A549 (cell line): Measurements from ENCODE around the gene INPP5A. TPM values are rescaled to one million over a fixed set of nuclear protein-coding genes. Genes with fewer than 3 reads are reported as not detected.

Experiments
- ATAC-seq, 2 experiments: fragments of 200-7000 bp in 1 of 2; fragments of >200 bp in 1 of 2; cut with Nextera tagmentation in 1 of 2; cut with Tn5 transposase in 1 of 2; 3 replicates each; pipeline versions ENCODE4 v1.8.0 to v1.9.1; 2018 to 2020; ENCODE audit warnings: mild to moderate bottlenecking in 1 of 2, moderate library complexity in 1 of 2
- CTCF ChIA-PET: fragments of 300-600 bp; sonication (Branson Sonifier 250); formaldehyde crosslinking; extraction: SDS; loops from one replicate; lab custom pipeline; 2021; ENCODE audit warnings: antibody characterized with exemption, inconsistent platforms; lab: Yijun Ruan, JAX
- POLR2A ChIA-PET: fragments of 350-600 bp; formaldehyde crosslinking; extraction: SDS; loops from one replicate; lab custom pipeline; 2021; ENCODE audit warnings: antibody characterized with exemption, inconsistent platforms; lab: Yijun Ruan, JAX
- DNase-seq, 2 experiments: peaks; one replicate each; pipeline versions ENCODE4 v3.0.0 to v3.0.0-alpha.2; 2011 to 2016; ENCODE audit warnings: low read depth in 1 of 2, low spot score in 1 of 2
- FAIRE-seq: peaks from 2 replicates; lab custom pipeline; 2011; peaks lifted over from hg19 to GRCh38; lab: Jason Lieb, UNC
- H3K27ac ChIP-seq, 2 experiments: fragments of >200 bp; sonication (Bioruptor Twin); formaldehyde crosslinking; 3 replicates each; pipeline ENCODE4 v1.5.1; 2016 to 2017
- H3K4me1 ChIP-seq: fragments of >200 bp; sonication (Bioruptor Twin); formaldehyde crosslinking; 3 replicates; pipeline ENCODE4 v1.6.1; 2016
- H3K4me2 ChIP-seq: fragments of >200 bp; sonication (Bioruptor Twin); formaldehyde crosslinking; 3 replicates; pipeline ENCODE4 v1.6.1; 2016
- H3K4me3 ChIP-seq: fragments of >200 bp; sonication (Bioruptor Twin); formaldehyde crosslinking; 3 replicates; pipeline ENCODE4 v1.5.1; 2016
- H3K9me3 ChIP-seq: fragments of >200 bp; sonication (Bioruptor Twin); formaldehyde crosslinking; 3 replicates; pipeline ENCODE4 v1.6.1; 2016
- CEBPB ChIP-seq, 2 experiments: fragments of >200 bp in 1 of 2; sonication (Bioruptor Twin) in 1 of 2; formaldehyde crosslinking in 1 of 2; IDR thresholded peaks; 2 replicates each; pipeline ENCODE4 v1.6.1; 2012 to 2016
- CHD2 ChIP-seq: fragments of 150-350 bp; IDR thresholded peaks from 2 replicates; pipeline ENCODE4 v1.6.1; 2014; ENCODE audit warnings: low read length; ENCODE audit not compliant: partially characterized antibody
- EHMT2 ChIP-seq: fragments of 200-600 bp; sonication (generic); IDR thresholded peaks from 2 replicates; pipeline ENCODE4 v1.6.1; 2016; ENCODE audit warnings: antibody characterized with exemption, low read depth, mild to moderate bottlenecking, moderate library complexity
- EP300 ChIP-seq, 2 experiments: fragments of >200 bp; sonication (Bioruptor Twin); formaldehyde crosslinking; IDR thresholded peaks; 2 replicates in 1 of 2; 3 replicates in 1 of 2; pipeline ENCODE4 v1.6.1; 2016 to 2017
- ESRRA ChIP-seq: fragments of 150-350 bp; IDR thresholded peaks from 2 replicates; pipeline ENCODE4 v1.6.1; 2014; ENCODE audit warnings: mild to moderate bottlenecking, low read length, borderline replicate concordance
- FOSB ChIP-seq: fragments of 250-450 bp; sonication (Bioruptor Pico); IDR thresholded peaks from 2 replicates; pipeline ENCODE4 v1.5.0; 2020; ENCODE audit warnings: mild to moderate bottlenecking, moderate library complexity
- FOXS1 ChIP-seq: fragments of 250-450 bp; sonication (Bioruptor Pico); IDR thresholded peaks from 2 replicates; pipeline ENCODE4 v1.5.0; 2020; ENCODE audit warnings: mild to moderate bottlenecking, moderate library complexity
- HDAC2 ChIP-seq: fragments of 200-600 bp; sonication (generic); IDR thresholded peaks from 2 replicates; pipeline ENCODE4 v1.6.1; 2016
- HEYL ChIP-seq: fragments of 250-450 bp; sonication (Bioruptor Pico); IDR thresholded peaks from 2 replicates; pipeline ENCODE4 v1.8.0; 2021; ENCODE audit warnings: mild to moderate bottlenecking, moderate library complexity
- HOXA7 ChIP-seq: fragments of 250-450 bp; sonication (Bioruptor Pico); IDR thresholded peaks from 2 replicates; pipeline ENCODE4 v1.5.0; 2020; ENCODE audit warnings: mild to moderate bottlenecking, moderate library complexity
- HOXB13 ChIP-seq: fragments of 250-450 bp; sonication (Bioruptor Pico); IDR thresholded peaks from 2 replicates; pipeline ENCODE4 v1.5.0; 2020; ENCODE audit warnings: low read depth, mild to moderate bottlenecking, moderate library complexity
- JUN ChIP-seq, 2 experiments: fragments of >200 bp; sonication (Bioruptor Twin); formaldehyde crosslinking; IDR thresholded peaks; 2 replicates in 1 of 2; 3 replicates in 1 of 2; pipeline ENCODE4 v1.6.1; 2016 to 2017
- KDM5A ChIP-seq: fragments of 200-600 bp; sonication (generic); IDR thresholded peaks from 2 replicates; pipeline ENCODE4 v1.6.1; 2016; ENCODE audit warnings: antibody characterized with exemption, mild to moderate bottlenecking
- MAFK ChIP-seq: fragments of 450-650 bp; IDR thresholded peaks from 2 replicates; pipeline ENCODE4 v1.6.1; 2014; ENCODE audit not compliant: partially characterized antibody
- POLR2A ChIP-seq: IDR thresholded peaks from 2 replicates; pipeline ENCODE4 v1.6.1; 2012; ENCODE audit warnings: mild to moderate bottlenecking, low read length
- RAD21 ChIP-seq, 2 experiments: fragments of >200 bp in 1 of 2; sonication (Bioruptor Twin) in 1 of 2; formaldehyde crosslinking in 1 of 2; IDR thresholded peaks in 1 of 2; conservative IDR thresholded peaks in 1 of 2; 2 replicates in 1 of 2; 3 replicates in 1 of 2; pipeline ENCODE4 v1.6.1; 2012 to 2018; ENCODE audit warnings: inconsistent platforms in 1 of 2
- REST ChIP-seq: fragments of 200-600 bp; sonication (generic); IDR thresholded peaks from 2 replicates; pipeline ENCODE4 v1.6.1; 2016; ENCODE audit warnings: antibody characterized with exemption, mild to moderate bottlenecking, moderate library complexity
- RNF2 ChIP-seq: fragments of 200-600 bp; sonication (generic); IDR thresholded peaks from 2 replicates; pipeline ENCODE4 v1.6.1; 2016; ENCODE audit warnings: low read depth, mild to moderate bottlenecking, antibody characterized with exemption, moderate library complexity, borderline replicate concordance
- SMC3 ChIP-seq: fragments of >200 bp; sonication (Bioruptor Twin); formaldehyde crosslinking; IDR thresholded peaks from 3 replicates; pipeline ENCODE4 v1.6.1; 2018; ENCODE audit warnings: inconsistent platforms
- TFCP2L1 ChIP-seq: fragments of 250-450 bp; sonication (Bioruptor Pico); IDR thresholded peaks from 2 replicates; pipeline ENCODE4 v1.5.0; 2021; ENCODE audit warnings: mild to moderate bottlenecking
- TP53 ChIP-seq: fragments of 250-450 bp; sonication (Bioruptor Pico); IDR thresholded peaks from 2 replicates; pipeline ENCODE4 v1.5.0; 2021; ENCODE audit warnings: mild to moderate bottlenecking, moderate library complexity
- ZC3H11A ChIP-seq: fragments of 450-650 bp; IDR thresholded peaks from 2 replicates; pipeline ENCODE4 v1.6.1; 2014; ENCODE audit warnings: antibody characterized with exemption, mild to moderate bottlenecking
- ZFP36 ChIP-seq: fragments of 450-650 bp; IDR thresholded peaks from 2 replicates; pipeline ENCODE4 v1.6.1; 2014; ENCODE audit warnings: borderline replicate concordance; ENCODE audit not compliant: partially characterized antibody
- ZNF302 ChIP-seq: fragments of 250-450 bp; sonication (Bioruptor Pico); IDR thresholded peaks from 2 replicates; pipeline ENCODE4 v1.9.0; 2021; ENCODE audit warnings: inconsistent platforms, mild to moderate bottlenecking, moderate library complexity
- WGBS: methylation state at CpG from one replicate; pipeline ENCODE4 v1.1.6; 2017; ENCODE audit errors: missing lambda C conversion rate; 5-methylcytosine and 5-hydroxymethylcytosine counted together
- polyA plus RNA-seq, 4 experiments: library from polyadenylated mRNA; depleted of rRNA in 3 of 4; stranded (reverse); fragments of >200 nt; fragmentation: RNase III in 1 of 4; extraction: RNeasy Plus Mini Kit Qiagen cat#74134 plus additional on column Dnase treatment in 1 of 4; gene quantifications; 2 replicates in 3 of 4; 3 replicates in 1 of 4; pipeline ENCODE4 v1.2.3, GENCODE V29; 2011 to 2017
- TF ChIP-seq, protein P1 (sequence below): fragments of 250-450 bp; sonication (Bioruptor Pico); IDR thresholded peaks from 2 replicates; pipeline ENCODE4 v1.5.0; 2021; ENCODE audit warnings: mild to moderate bottlenecking, moderate library complexity, borderline replicate concordance
- TF ChIP-seq, protein P2 (sequence below): fragments of >200 bp; sonication (Bioruptor Twin); formaldehyde crosslinking; IDR thresholded peaks from 3 replicates; pipeline ENCODE4 v1.6.1; 2016
- TF ChIP-seq, protein P3 (sequence below): IDR thresholded peaks from 2 replicates; pipeline ENCODE4 v1.6.1; 2012
- TF ChIP-seq, protein P4 (sequence below): fragments of >200 bp; sonication (Bioruptor Twin); formaldehyde crosslinking; IDR thresholded peaks from 2 replicates; pipeline ENCODE4 v1.6.1; 2016

The INPP5A gene
- polyA plus RNA-seq, 2 of the 4 experiments (the other 2 are of a cell fraction), result 13.7 to 15.1 TPM

DNA sequence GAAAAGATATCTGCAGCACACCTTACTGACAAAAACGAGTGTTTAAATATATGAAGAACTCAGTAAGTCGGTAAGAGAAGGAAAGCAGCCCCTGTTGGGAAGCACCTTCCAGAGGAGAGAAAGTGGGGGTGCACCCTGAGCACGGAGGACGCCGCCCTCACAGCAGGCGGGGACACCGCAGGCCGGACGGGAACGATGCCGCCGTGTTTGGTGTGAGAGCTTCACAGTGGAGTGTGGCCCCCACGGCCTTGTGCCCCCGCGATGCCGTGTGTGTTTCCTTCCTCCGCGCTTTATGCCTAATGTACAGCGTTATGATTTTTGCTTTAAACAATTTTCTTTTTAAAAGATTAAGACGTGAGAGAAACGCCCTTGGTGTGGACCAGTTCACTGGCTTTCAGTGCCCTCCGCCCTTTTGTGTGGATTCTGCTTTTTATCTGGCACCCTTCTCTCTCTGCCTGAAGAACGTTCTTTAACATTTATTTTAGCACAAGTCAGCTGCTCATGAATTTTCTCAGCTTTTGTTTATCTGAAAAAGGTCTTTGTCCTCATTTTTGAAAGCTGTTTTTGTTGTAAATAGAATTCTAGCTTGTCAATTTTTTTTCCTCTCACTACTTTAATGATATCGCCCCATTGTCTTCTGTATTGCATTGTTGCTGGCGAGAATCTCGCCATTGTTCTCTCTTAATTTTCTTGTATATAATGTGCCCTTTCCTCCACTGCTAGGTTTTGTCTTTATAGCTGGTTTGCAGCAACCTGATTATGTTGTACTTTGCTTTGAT, 110.7 kb downstream of the INPP5A start:
- Histone ChIP-seq H3K4me3 (no peak overlapping the region), H3K27ac (no peak overlapping the region), H3K9me3 (no peaks in the 10 kb centered on the region), H3K4me2 (no peak overlapping the region), H3K4me1 (no peaks in the 10 kb centered on the region)
- 87% methylated on average over 26 of the region's 26 CpGs for WGBS
- POLR2A ChIA-PET, result no interaction called here
- TF ChIP-seq CEBPB (IDR thresholded peaks at IDR 0.05) (no peak), JUN (IDR thresholded peaks at IDR 0.05) (no peak), EHMT2 (no peak), ZC3H11A (no peak), CHD2 (no peak), ZFP36 (no peak), HOXB13 (CRISPR knock-in tag) (no peak), POLR2A (no peak), TP53 (no peak), MAFK (no peak), FOXS1 (CRISPR knock-in tag) (no peak), FOSB (no peak), HDAC2 (no peak)
- TF ChIP-seq, protein P1, sequence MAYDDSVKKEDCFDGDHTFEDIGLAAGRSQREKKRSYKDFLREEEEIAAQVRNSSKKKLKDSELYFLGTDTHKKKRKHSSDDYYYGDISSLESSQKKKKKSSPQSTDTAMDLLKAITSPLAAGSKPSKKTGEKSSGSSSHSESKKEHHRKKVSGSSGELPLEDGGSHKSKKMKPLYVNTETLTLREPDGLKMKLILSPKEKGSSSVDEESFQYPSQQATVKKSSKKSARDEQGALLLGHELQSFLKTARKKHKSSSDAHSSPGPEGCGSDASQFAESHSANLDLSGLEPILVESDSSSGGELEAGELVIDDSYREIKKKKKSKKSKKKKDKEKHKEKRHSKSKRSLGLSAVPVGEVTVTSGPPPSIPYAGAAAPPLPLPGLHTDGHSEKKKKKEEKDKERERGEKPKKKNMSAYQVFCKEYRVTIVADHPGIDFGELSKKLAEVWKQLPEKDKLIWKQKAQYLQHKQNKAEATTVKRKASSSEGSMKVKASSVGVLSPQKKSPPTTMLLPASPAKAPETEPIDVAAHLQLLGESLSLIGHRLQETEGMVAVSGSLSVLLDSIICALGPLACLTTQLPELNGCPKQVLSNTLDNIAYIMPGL (CRISPR knock-in tag), result no peak
- TF ChIP-seq, protein P2, sequence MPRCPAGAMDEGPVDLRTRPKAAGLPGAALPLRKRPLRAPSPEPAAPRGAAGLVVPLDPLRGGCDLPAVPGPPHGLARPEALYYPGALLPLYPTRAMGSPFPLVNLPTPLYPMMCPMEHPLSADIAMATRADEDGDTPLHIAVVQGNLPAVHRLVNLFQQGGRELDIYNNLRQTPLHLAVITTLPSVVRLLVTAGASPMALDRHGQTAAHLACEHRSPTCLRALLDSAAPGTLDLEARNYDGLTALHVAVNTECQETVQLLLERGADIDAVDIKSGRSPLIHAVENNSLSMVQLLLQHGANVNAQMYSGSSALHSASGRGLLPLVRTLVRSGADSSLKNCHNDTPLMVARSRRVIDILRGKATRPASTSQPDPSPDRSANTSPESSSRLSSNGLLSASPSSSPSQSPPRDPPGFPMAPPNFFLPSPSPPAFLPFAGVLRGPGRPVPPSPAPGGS, result no peak
- TF ChIP-seq, protein P3, sequence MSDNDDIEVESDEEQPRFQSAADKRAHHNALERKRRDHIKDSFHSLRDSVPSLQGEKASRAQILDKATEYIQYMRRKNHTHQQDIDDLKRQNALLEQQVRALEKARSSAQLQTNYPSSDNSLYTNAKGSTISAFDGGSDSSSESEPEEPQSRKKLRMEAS, result no peak
- FAIRE-seq (no peak), ATAC-seq (no peak), DNase-seq (no peak)
- CTCF ChIA-PET, result interaction anchor here (1.0 to 2.1 kb wide), 2 partner anchors 185 to 190 kb away, joined by 3 to 6 read pairs; no protein-coding TSS in a partner anchor

- Histone ChIP-seq H3K9me3 (no peaks in the 10 kb centered on the region), H3K4me3 (no peak overlapping the region), H3K4me2 (no peak overlapping the region), H3K4me1 (no peaks in the 10 kb centered on the region), H3K27ac (no peak overlapping the region)
- ChIA-PET POLR2A (no interaction called here), CTCF (interaction anchor here (1.0 to 2.1 kb wide), 2 partner anchors 185 to 191 kb away, joined by 3 to 6 read pairs; no protein-coding TSS in a partner anchor)
- ATAC-seq (no peak), FAIRE-seq (no peak), DNase-seq (no peak)
- 87% methylated on average over 20 of the region's 20 CpGs for WGBS
- TF ChIP-seq EP300 (IDR thresholded peaks at IDR 0.05) (no peak), RAD21 (conservative IDR thresholded peaks at IDR 0.05 in 1 of 2, IDR thresholded peaks at IDR 0.05 in 1 of 2) (no peak), KDM5A (no peak), SMC3 (no peak), ESRRA (no peak), ZC3H11A (no peak), HOXA7 (CRISPR knock-in tag) (no peak), TFCP2L1 (CRISPR knock-in tag) (no peak), ZNF302 (CRISPR knock-in tag) (no peak), RNF2 (no peak), REST (no peak), HEYL (CRISPR knock-in tag) (no peak), FOXS1 (CRISPR knock-in tag) (no peak), ZFP36 (no peak)
- TF ChIP-seq, protein P4, sequence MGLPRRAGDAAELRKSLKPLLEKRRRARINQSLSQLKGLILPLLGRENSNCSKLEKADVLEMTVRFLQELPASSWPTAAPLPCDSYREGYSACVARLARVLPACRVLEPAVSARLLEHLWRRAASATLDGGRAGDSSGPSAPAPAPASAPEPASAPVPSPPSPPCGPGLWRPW, result no peak
Measured at GRCh38 chr10:132648851-132649528, 111.4 kb downstream of the INPP5A start.
